ENCODE results near the gene SLC10A6. TPM values are rescaled to one million over a fixed set of nuclear protein-coding genes. Genes with fewer than 3 reads are reported as not detected.
"Not testable (repeated sequence)": the region's sequence is repeated elsewhere in the genome, so short reads cannot be mapped to it uniquely, and the experiment has no call there.

Gene SLC10A6
- total RNA-seq, 1 experiment from 2014 or later: 0.26 TPM

DNA sequence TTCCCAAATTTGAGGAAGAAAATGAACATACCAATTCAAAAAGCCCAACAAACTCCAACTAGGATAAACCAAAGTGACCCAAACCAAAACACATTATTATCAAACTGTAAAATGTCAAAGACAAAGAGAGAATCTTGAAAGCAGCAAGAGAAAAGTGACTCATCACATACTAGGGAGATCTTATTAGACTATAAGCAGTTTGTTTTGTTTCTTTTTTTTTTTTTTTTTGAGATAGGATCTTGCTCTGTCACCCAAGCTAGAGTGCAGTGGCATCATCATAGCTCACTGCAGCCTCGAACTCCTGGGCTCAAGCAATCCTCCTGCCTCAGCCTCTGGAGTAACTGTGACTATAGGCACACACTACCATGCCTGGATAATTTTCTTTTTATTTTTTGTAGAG lies 30.5 kb upstream of the SLC10A6 start:
- CTCF ChIA-PET: no interaction called here
- intact Hi-C loops (cut with micrococcal nuclease; ENCODE audit: unreplicated experiment): no loop called here

GRCh38 chr4:86878640-86879039 lies 29.5 kb upstream of the SLC10A6 start:
- TF ChIP-seq, protein P1, sequence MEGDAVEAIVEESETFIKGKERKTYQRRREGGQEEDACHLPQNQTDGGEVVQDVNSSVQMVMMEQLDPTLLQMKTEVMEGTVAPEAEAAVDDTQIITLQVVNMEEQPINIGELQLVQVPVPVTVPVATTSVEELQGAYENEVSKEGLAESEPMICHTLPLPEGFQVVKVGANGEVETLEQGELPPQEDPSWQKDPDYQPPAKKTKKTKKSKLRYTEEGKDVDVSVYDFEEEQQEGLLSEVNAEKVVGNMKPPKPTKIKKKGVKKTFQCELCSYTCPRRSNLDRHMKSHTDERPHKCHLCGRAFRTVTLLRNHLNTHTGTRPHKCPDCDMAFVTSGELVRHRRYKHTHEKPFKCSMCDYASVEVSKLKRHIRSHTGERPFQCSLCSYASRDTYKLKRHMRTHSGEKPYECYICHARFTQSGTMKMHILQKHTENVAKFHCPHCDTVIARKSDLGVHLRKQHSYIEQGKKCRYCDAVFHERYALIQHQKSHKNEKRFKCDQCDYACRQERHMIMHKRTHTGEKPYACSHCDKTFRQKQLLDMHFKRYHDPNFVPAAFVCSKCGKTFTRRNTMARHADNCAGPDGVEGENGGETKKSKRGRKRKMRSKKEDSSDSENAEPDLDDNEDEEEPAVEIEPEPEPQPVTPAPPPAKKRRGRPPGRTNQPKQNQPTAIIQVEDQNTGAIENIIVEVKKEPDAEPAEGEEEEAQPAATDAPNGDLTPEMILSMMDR (conservative IDR thresholded peaks at IDR 0.05; ENCODE audit: low read depth, low read length): no peak
- no peak for TF ChIP-seq EZH2 (IDR thresholded peaks at IDR 0.05; ENCODE audit: borderline replicate concordance, low read depth, low read length, poor library complexity, severe bottlenecking)
- intact Hi-C loops (cut with micrococcal nuclease; ENCODE audit: unreplicated experiment): no loop called here
- CTCF ChIA-PET: interaction anchor here (0.6 kb wide), 1 partner anchor 59 kb away, joined by 4 read pairs; no protein-coding TSS in a partner anchor
- Histone ChIP-seq H3K27me3 (replicated peaks; ENCODE audit: insufficient read depth, low read depth, low read length, poor library complexity) (no peaks in the 10 kb centered on the region), H3K27ac (ENCODE audit: low read depth, low read length, poor library complexity, severe bottlenecking) (no peak overlapping the region), H3K4me3 (ENCODE audit: low read depth, low read length, poor library complexity, severe bottlenecking) (no peak overlapping the region), H3K9me3 (ENCODE audit: low read depth, low read length, poor library complexity, severe bottlenecking) (no peaks in the 10 kb centered on the region), H3K4me1 (ENCODE audit: insufficient read depth, low read length, poor library complexity, severe bottlenecking) (no peaks in the 10 kb centered on the region), H3K36me3 (ENCODE audit: insufficient read depth, low read length, poor library complexity, severe bottlenecking) (no peaks in the 10 kb centered on the region)
- no TSS peak for BruUV-seq (replicated peaks)
- POLR2A ChIA-PET (ENCODE audit: low non-redundant PET): no interaction called here
- DNase-seq (ENCODE audit: low spot score): no peak

More for the DNA sequence above, 30.5 kb upstream of the SLC10A6 start:
- TF ChIP-seq, protein P1 (conservative IDR thresholded peaks at IDR 0.05; ENCODE audit: low read depth, low read length): no peak
- TF ChIP-seq EZH2 (IDR thresholded peaks at IDR 0.05; ENCODE audit: borderline replicate concordance, low read depth, low read length, poor library complexity, severe bottlenecking): no peak
- no peaks in the 10 kb centered on the region for H3K36me3 ChIP-seq (ENCODE audit: insufficient read depth, low read length, poor library complexity, severe bottlenecking)
- H3K4me3 ChIP-seq (ENCODE audit: low read depth, low read length, poor library complexity, severe bottlenecking): no peak overlapping the region
- H3K9me3 ChIP-seq (ENCODE audit: low read depth, low read length, poor library complexity, severe bottlenecking): no peaks in the 10 kb centered on the region
- no peak overlapping the region for H3K27ac ChIP-seq (ENCODE audit: low read depth, low read length, poor library complexity, severe bottlenecking)
- no peaks in the 10 kb centered on the region for H3K27me3 ChIP-seq (replicated peaks; ENCODE audit: insufficient read depth, low read depth, low read length, poor library complexity)
- no peaks in the 10 kb centered on the region for H3K4me1 ChIP-seq (ENCODE audit: insufficient read depth, low read length, poor library complexity, severe bottlenecking)
- DNase-seq (ENCODE audit: low spot score): no peak
- POLR2A ChIA-PET (ENCODE audit: low non-redundant PET): no interaction called here
- BruUV-seq (replicated peaks): no TSS peak

DNA sequence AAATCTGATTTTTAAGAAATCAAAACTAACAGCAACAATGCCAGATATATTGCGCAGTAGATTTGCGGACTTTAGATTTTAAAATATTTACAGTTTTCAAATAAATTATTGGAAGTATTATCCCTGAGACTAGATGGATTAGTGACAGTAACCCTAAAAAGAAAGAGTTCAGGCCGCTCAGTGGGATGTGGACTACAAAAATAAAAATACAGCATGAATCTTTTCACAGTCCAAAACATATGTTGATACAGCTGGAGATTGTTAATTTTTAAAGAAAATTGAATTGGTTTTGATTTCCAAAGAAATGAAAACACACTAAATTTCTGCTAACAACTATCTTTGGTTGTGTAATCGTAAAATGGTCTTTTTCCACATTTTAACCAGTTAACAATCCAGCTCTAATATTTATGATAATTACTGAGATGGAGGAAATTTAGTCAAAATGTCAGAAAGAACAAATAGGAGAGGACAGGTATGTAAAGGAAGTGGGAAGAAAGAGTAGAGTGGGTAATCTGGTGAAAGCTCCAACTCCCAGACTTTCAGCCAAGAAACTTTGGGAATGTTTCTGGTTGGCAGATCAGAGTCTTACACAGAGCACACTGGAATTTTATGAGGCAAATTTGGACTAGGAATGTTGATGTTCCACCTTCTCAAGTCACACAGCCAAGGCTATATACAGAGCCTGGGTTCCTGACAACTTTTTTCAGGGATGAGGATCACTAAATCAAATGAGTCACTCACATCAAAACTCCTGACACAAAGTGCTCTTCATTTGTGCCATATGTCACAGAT lies 27.9 kb upstream of the SLC10A6 start:
- no peak for DNase-seq (ENCODE audit: low spot score)
- ChIA-PET POLR2A (ENCODE audit: low non-redundant PET) (no interaction called here), CTCF (no interaction called here)
- Histone ChIP-seq H3K9me3 (ENCODE audit: low read depth, low read length, poor library complexity, severe bottlenecking) (no peaks in the 10 kb centered on the region), H3K36me3 (ENCODE audit: insufficient read depth, low read length, poor library complexity, severe bottlenecking) (no peaks in the 10 kb centered on the region), H3K27me3 (replicated peaks; ENCODE audit: insufficient read depth, low read depth, low read length, poor library complexity) (no peaks in the 10 kb centered on the region), H3K4me3 (ENCODE audit: low read depth, low read length, poor library complexity, severe bottlenecking) (no peak overlapping the region), H3K4me1 (ENCODE audit: insufficient read depth, low read length, poor library complexity, severe bottlenecking) (no peaks in the 10 kb centered on the region), H3K27ac (ENCODE audit: low read depth, low read length, poor library complexity, severe bottlenecking) (no peak overlapping the region)
- no TSS peak for BruUV-seq (replicated peaks)
- TF ChIP-seq, protein P1 (conservative IDR thresholded peaks at IDR 0.05; ENCODE audit: low read depth, low read length): no peak
- intact Hi-C loops (cut with micrococcal nuclease; ENCODE audit: unreplicated experiment): no loop called here

- H3K4me1 ChIP-seq (ENCODE audit: insufficient read depth, low read length, poor library complexity, severe bottlenecking); H3K36me3 ChIP-seq (ENCODE audit: insufficient read depth, low read length, poor library complexity, severe bottlenecking); intact Hi-C loops (cut with micrococcal nuclease; ENCODE audit: unreplicated experiment); H3K4me3 ChIP-seq (ENCODE audit: low read depth, low read length, poor library complexity, severe bottlenecking); BruUV-seq (replicated peaks); CTCF ChIA-PET; H3K27ac ChIP-seq (ENCODE audit: low read depth, low read length, poor library complexity, severe bottlenecking); DNase-seq (ENCODE audit: low spot score); H3K9me3 ChIP-seq (ENCODE audit: low read depth, low read length, poor library complexity, severe bottlenecking); H3K27me3 ChIP-seq (replicated peaks; ENCODE audit: insufficient read depth, low read depth, low read length, poor library complexity): not testable (repeated sequence)
- POLR2A ChIA-PET (ENCODE audit: low non-redundant PET): interaction anchor here (0.6 kb wide), 1 partner anchor 434 kb away, joined by 4 read pairs; no protein-coding TSS in a partner anchor
Measured at GRCh38 chr4:86875436-86875835, 26.3 kb upstream of the SLC10A6 start.
